Body of pancreas (tissue), 4 donors: Measurements from ENCODE around the gene UBN2. TPM values are rescaled to one million over a fixed set of nuclear protein-coding genes. Genes with fewer than 3 reads are reported as not detected.
A peak's percentile ranks its signal among the peaks of the same experiment; 100 is the strongest.
"Not testable (repeated sequence)": the region's sequence is repeated elsewhere in the genome, so short reads cannot be mapped to it uniquely, and the experiment has no call there.

Source experiments
- ATAC-seq: fragments of 150-250 bp; one replicate; pipeline ENCODE4 v1.9.1; 2016
- DNase-seq, 4 donors: peaks; one replicate each; pipeline ENCODE4 v3.0.0-alpha.2; 2019
- H3K27ac ChIP-seq, 4 donors: fragments of 200-600 bp; sonication (generic); 1 replicate in 3 of 4; 2 replicates in 1 of 4; pipeline versions ENCODE4 v1.5.1 to v1.6.1; 2016 to 2019; ENCODE audit warnings: mild to moderate bottlenecking in 1 of 4, mixed read lengths in 1 of 4, moderate library complexity in 1 of 4
- H3K27me3 ChIP-seq, 2 donors: fragments of 200-600 bp; sonication (generic); one replicate each; pipeline ENCODE4 v1.6.0; 2016; ENCODE audit warnings: mild to moderate bottlenecking in 1 of 2
- H3K36me3 ChIP-seq, 2 donors: fragments of 200-600 bp; sonication (generic); replicated peaks in 1 of 2; 2 replicates each; pipeline ENCODE4 v1.5.1; 2016; ENCODE audit warnings: low read depth in 2 of 2; ENCODE audit not compliant: insufficient read depth in 1 of 2
- H3K4me1 ChIP-seq: fragments of 200-600 bp; sonication (generic); one replicate; pipeline ENCODE4 v1.6.0; 2016
- H3K4me3 ChIP-seq, 2 donors: fragments of 200-600 bp; sonication (generic); 1 replicate in 1 of 2; 2 replicates in 1 of 2; pipeline ENCODE4 v1.5.1; 2016 to 2019
- H3K9me3 ChIP-seq, 3 donors: fragments of 200-600 bp; sonication (generic); 1 replicate in 2 of 3; 2 replicates in 1 of 3; pipeline ENCODE4 v1.5.1; 2016
- POLR2A ChIP-seq, 3 donors: fragments of 450-650 bp; IDR thresholded peaks; one replicate each; pipeline ENCODE4 v1.6.1; 2016; ENCODE audit warnings: antibody characterized with exemption in 3 of 3, mild to moderate bottlenecking in 2 of 3
- WGBS, 2 donors: methylation state at CpG; one replicate each; pipeline ENCODE4 v1.1.5; 2017; 5-methylcytosine and 5-hydroxymethylcytosine counted together
- intact Hi-C: fragments of 100-400 bp; cut with DNase I; formaldehyde crosslinking; loops from one replicate; pipeline ENCODE4 v1.15.1; 2023
- total RNA-seq, 2 donors: library from RNA; depleted of rRNA; stranded (reverse); fragments of >200 nt; gene quantifications; one replicate each; pipeline ENCODE4 v1.1.0, GENCODE V29; 2016
- TF ChIP-seq, protein P1 (sequence below), 7 experiments: fragments of 450-650 bp in 4 of 7; fragments of 200-600 bp in 3 of 7; sonication (generic) in 3 of 7; IDR thresholded peaks; one replicate each; pipeline ENCODE4 v1.5.1; 2016 to 2019; ENCODE audit warnings: antibody characterized with exemption in 7 of 7

The UBN2 gene
- total RNA-seq, 2 donors from 2014 or later, result 14.0 to 15.5 TPM

DNA sequence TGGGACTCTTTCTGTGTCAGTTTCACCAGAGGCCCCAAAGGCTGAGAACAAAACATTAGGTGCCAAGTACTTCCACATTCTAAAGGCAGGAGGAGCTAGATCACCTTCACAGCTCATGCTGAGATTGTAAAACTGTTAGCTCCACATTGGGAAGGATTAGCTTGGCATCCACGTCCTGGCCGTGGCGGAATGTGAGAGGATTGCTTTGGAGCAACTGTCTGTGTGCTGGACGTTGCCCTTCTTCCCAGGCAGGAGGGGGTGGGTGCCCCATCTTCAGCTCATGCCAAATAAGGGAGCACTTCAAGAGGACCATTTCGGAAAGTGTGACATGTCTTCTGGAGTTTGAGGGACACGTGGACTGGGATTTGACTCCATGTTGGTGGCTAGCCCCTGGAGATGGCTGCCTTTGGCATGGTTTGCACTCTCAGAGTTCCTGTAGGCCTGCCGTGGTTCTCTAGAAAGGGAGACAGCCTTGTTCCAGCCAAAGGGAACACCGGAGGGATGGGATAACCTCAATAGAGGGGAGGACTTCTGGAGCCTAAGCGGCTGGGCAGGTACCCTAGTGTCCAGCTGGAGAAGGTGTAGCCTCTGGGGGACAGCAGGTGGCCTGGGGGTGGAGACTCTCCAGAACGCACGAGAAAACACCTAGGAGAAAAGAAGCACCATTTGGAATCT lies 90.2 kb downstream of the UBN2 start:
- H3K27me3 ChIP-seq, result no peaks in the 10 kb centered on the region
- 55 to 61% methylated on average over 10 to 11 of the region's 11 CpGs for WGBS, 2 donors
- H3K4me1 ChIP-seq, result no peaks in the 10 kb centered on the region
- intact Hi-C loops, result no loop called here
- H3K27ac ChIP-seq, result no peak overlapping the region
- no peaks in the 10 kb centered on the region for H3K9me3 ChIP-seq
- ATAC-seq (no peak), DNase-seq (peak in 1 of 4 donors; percentile 17)
- no peak overlapping the region for H3K4me3 ChIP-seq
- H3K36me3 ChIP-seq, result no peaks in the 10 kb centered on the region
- no peak for TF ChIP-seq POLR2A (IDR thresholded peaks at IDR 0.05)
- TF ChIP-seq, protein P1, sequence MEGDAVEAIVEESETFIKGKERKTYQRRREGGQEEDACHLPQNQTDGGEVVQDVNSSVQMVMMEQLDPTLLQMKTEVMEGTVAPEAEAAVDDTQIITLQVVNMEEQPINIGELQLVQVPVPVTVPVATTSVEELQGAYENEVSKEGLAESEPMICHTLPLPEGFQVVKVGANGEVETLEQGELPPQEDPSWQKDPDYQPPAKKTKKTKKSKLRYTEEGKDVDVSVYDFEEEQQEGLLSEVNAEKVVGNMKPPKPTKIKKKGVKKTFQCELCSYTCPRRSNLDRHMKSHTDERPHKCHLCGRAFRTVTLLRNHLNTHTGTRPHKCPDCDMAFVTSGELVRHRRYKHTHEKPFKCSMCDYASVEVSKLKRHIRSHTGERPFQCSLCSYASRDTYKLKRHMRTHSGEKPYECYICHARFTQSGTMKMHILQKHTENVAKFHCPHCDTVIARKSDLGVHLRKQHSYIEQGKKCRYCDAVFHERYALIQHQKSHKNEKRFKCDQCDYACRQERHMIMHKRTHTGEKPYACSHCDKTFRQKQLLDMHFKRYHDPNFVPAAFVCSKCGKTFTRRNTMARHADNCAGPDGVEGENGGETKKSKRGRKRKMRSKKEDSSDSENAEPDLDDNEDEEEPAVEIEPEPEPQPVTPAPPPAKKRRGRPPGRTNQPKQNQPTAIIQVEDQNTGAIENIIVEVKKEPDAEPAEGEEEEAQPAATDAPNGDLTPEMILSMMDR (IDR thresholded peaks at IDR 0.05), result peak in 4 of 7 experiments; percentile 23 to 57 (median 28)

DNA sequence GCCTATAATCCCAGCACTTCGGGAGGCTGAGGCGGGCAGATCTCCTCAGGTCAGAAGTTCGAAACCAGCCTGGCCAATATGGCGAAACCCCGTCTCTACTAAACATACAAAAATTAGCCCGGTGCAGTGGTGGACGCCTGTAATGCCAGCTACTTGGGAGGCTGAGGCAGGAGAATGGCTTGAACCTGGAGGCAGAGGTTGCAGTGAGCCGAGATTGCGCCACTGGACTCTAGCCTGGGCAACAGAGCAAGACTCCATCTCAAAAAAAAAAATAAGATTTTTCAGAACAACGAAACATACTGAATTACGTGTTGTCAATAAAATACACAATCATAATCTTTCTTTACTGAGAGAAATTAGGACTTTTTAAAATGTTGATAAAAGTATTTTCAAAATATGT lies 93.7 kb downstream of the UBN2 start:
- H3K9me3 ChIP-seq, H3K4me3 ChIP-seq, H3K36me3 ChIP-seq, H3K27ac ChIP-seq, ATAC-seq, intact Hi-C loops, DNase-seq, H3K27me3 ChIP-seq, H3K4me1 ChIP-seq: not testable (repeated sequence)
- 93 to 94% methylated on average over 11 of the region's 11 CpGs for WGBS, 2 donors

DNA sequence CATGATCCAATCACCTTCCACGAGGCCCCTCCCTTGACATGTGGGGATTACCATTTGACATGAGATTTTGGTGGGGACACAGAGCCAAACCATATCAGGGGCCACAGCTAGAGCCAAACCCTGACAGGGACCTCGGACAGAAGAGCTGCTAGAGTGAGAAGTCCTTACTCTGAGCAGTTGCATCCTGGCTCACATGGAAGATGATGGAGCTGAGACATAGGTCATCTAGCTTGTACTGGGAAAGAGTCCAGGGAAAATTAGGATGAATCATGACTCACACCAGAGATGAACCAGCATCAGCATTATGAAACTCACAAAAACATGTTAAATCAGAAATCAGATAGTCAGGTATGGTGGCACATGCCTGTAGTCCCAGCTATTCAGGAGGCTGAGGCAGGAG lies 97.3 kb downstream of the UBN2 start:
- DNase-seq (no peak), ATAC-seq (no peak)
- no peak for TF ChIP-seq POLR2A (IDR thresholded peaks at IDR 0.05)
- TF ChIP-seq, protein P1 (IDR thresholded peaks at IDR 0.05), result no peak
- Histone ChIP-seq H3K9me3 (no peaks in the 10 kb centered on the region), H3K27ac (no peak overlapping the region), H3K36me3 (no peaks in the 10 kb centered on the region), H3K27me3 (no peaks in the 10 kb centered on the region), H3K4me3 (no peak overlapping the region), H3K4me1 (peaks cover 8% of the 10 kb centered on the region)
- intact Hi-C loops, result no loop called here
- WGBS, 2 donors, result 56 to 74% methylated on average over 2 of the region's 2 CpGs

DNA sequence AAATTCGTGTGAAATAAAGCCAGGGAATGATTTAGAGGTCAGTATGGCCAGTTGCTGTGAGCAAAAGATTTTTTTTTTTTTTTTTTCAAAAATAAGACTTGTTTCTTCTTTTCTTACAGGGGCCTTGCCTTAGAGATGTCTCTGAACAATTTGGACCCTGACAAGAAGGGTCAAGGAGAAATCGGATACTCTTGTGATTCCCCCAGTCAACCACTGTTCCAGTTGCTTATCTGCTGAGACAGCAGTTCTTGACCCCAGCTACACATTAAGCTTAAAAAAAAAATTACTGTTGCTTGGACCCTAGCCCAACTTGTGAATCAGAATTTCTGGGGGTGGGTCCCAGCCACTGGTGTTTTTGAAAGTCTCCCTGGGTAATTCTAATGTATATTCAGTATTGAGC lies 98.1 kb downstream of the UBN2 start:
- Histone ChIP-seq H3K9me3 (no peaks in the 10 kb centered on the region), H3K4me1 (peaks cover 10% of the 10 kb centered on the region), H3K27me3 (no peaks in the 10 kb centered on the region), H3K27ac (no peak overlapping the region), H3K4me3 (no peak overlapping the region), H3K36me3 (no peaks in the 10 kb centered on the region)
- TF ChIP-seq, protein P1 (IDR thresholded peaks at IDR 0.05), result no peak
- no peak for TF ChIP-seq POLR2A (IDR thresholded peaks at IDR 0.05)
- DNase-seq (no peak), ATAC-seq (no peak)
- 46 to 68% methylated on average over 2 of the region's 2 CpGs for WGBS, 2 donors
- intact Hi-C loops, result no loop called here

DNA sequence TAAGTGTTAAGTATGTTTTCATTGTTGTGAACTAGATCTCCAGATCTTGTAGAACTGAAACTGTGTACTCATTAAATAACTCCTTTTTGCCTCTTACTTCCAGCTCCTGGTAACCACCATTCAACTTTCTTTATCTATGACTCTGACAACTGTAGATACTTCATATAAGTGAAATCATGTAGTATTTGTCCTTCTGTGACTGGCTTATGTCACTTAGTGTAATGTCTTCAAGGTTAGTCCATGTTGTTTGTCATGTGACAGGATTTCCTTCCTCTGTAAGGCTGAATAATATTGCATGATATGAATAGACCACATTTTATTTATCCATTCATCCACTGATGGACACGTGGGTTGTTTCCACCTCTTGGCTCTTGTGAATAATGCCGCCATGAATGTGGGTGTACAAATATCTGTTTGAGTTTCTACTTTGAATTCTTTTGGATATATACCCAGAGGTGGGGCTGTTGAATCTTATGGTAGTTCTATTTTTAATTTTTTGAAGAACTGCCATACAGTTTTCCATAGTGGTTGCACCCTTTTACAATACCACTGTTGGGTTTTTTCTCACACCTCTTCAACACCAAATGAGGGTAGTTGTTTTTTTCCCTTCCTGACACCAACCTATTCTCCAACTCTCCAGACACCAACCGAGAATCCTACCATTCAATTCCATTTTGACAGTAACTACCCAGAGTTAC lies 99.4 kb downstream of the UBN2 start:
- no peak for DNase-seq
- Histone ChIP-seq H3K4me3 (no peak overlapping the region), H3K4me1 (peaks cover 10% of the 10 kb centered on the region), H3K9me3 (no peaks in the 10 kb centered on the region), H3K27me3 (no peaks in the 10 kb centered on the region), H3K36me3 (no peaks in the 10 kb centered on the region), H3K27ac (no peak overlapping the region)
- ATAC-seq, result no peak
- intact Hi-C loops, result no loop called here
- TF ChIP-seq, protein P1 (IDR thresholded peaks at IDR 0.05), result no peak
- no peak for TF ChIP-seq POLR2A (IDR thresholded peaks at IDR 0.05)
- WGBS, 2 donors, result 88 to 97% methylated on average over 3 of the region's 3 CpGs
